Measurements from ENCODE around the gene MEGF9. TPM values are rescaled to one million over a fixed set of nuclear protein-coding genes. Genes with fewer than 3 reads are reported as not detected.
"Not testable (repeated sequence)": the region's sequence is repeated elsewhere in the genome, so short reads cannot be mapped to it uniquely, and the experiment has no call there.

MEGF9 gene
- total and polyA plus RNA-seq, 2 of the 13 experiments (the other 11 are each of a cell fraction or from before 2014, with no cell fraction given) = 3.1 to 3.3 TPM

DNA sequence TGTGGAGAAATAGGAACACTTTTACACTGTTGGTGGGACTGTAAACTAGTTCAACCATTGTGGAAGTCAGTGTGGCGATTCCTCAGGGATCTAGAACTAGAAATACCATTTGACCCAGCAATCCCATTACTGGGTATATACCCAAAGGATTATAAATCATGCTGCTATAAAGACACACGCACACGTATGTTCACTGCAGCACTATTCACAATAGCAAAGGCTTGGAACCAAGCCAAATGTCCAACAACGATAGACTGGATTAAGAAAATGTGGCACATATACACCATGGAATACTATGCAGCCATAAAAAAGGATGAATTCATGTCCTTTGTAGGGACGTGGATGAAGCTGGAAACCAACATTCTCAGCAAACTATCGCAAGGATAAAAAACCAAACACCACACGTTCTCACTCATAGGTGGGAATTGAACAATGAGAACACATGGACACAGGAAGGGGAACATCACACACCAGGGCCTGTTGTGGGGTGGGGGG is 162.0 kb downstream of the MEGF9 start:
- H3K27me3 ChIP-seq (ENCODE audit: control insufficient read depth in 1 of 2, insufficient read depth in 2 of 2, low read length in 2 of 2); H3K4me2 ChIP-seq (ENCODE audit: low read depth, low read length); FAIRE-seq; H3K4me1 ChIP-seq (ENCODE audit: insufficient read depth, low read length); H3K9ac ChIP-seq (ENCODE audit: insufficient read depth, low read depth, low read length); H3K9me3 ChIP-seq (ENCODE audit: low read length); H3K27ac ChIP-seq (ENCODE audit: extremely low read length, insufficient read depth, low read length); BruUV-seq (replicated peaks); POLR2A ChIA-PET; in situ Hi-C loops (cut with HindIII; ENCODE audit: extremely low pct_ligation_motif_present, low pct_unique_long_range_greater_than_20kb); H3K4me3 ChIP-seq (replicated peaks in 1 of 3; ENCODE audit: insufficient read depth in 1 of 3, low read depth in 2 of 3, low read length in 3 of 3); DNase-seq (ENCODE audit: low spot score); CTCF ChIA-PET (ENCODE audit: low intra/inter-chr PET ratio, low total read pairs); H4K20me1 ChIP-seq (ENCODE audit: insufficient read depth, low read length); H2AFZ ChIP-seq (ENCODE audit: low read length); intact Hi-C loops (cut with micrococcal nuclease; ENCODE audit: unreplicated experiment); ATAC-seq: not testable (repeated sequence)
- 97% methylated on average over 6 of the region's 7 CpGs for WGBS (ENCODE audit: low lambda C conversion rate)
- Histone ChIP-seq H3K79me2 (ENCODE audit: insufficient read depth, low read length) (peaks cover 36% of the 10 kb centered on the region), H3K36me3 (replicated peaks in 1 of 2; ENCODE audit: control insufficient read depth in 1 of 2, insufficient read depth in 2 of 2, low read length in 2 of 2) (peaks cover 9 to 58% of the 10 kb centered on the region in 2 experiments)

Other genes with a start within 250 kb of the MEGF9 start
- gene CDK5RAP2, start 134.3 kb downstream of the MEGF9 start, total RNA-seq (2016; rRNA removed; fragmentation: Illumina TruSeq; extraction: Trizol) = 42.2 and 65.9 TPM in 2 replicates
- gene CDK5RAP2, start 134.3 kb downstream of the MEGF9 start, polyA plus RNA-seq (2011; rRNA removed) = 29.5 and 31.8 TPM in 2 replicates
- 43.1 and 55.2 TPM in 2 replicates for gene FBXW2, start 78.9 kb upstream of the MEGF9 start, total RNA-seq (2016; rRNA removed; fragmentation: Illumina TruSeq; extraction: Trizol)
- gene FBXW2, start 78.9 kb upstream of the MEGF9 start, polyA plus RNA-seq (2011; rRNA removed) = 30.9 and 35.4 TPM in 2 replicates
- gene PSMD5, start 128.5 kb upstream of the MEGF9 start, total RNA-seq (2016; rRNA removed; fragmentation: Illumina TruSeq; extraction: Trizol) = 18.1 and 32.6 TPM in 2 replicates
- gene PSMD5, start 128.5 kb upstream of the MEGF9 start, polyA plus RNA-seq (2011; rRNA removed) = 10.6 and 12.7 TPM in 2 replicates
- 38.9 and 41.3 TPM in 2 replicates for gene PHF19, start 162.7 kb upstream of the MEGF9 start, total RNA-seq (2016; rRNA removed; fragmentation: Illumina TruSeq; extraction: Trizol)
- 25.5 and 29.7 TPM in 2 replicates for gene PHF19, start 162.7 kb upstream of the MEGF9 start, polyA plus RNA-seq (2011; rRNA removed)
- gene TRAF1, start 212.3 kb upstream of the MEGF9 start, total RNA-seq (2016; rRNA removed; fragmentation: Illumina TruSeq; extraction: Trizol) = 0.11 and 0.44 TPM in 2 replicates
- 1.0 and 1.8 TPM in 2 replicates for gene TRAF1, start 212.3 kb upstream of the MEGF9 start, polyA plus RNA-seq (2011; rRNA removed)